NCI-H748 treated with DMSO at 0.1 percent for 48 hours (cell line): ENCODE data around the gene PRDM16.
"Not testable (repeated sequence)": the region's sequence is repeated elsewhere in the genome, so short reads cannot be mapped to it uniquely, and the experiment has no call there.

Experiments
- DNase-seq: peaks from one replicate; lab custom pipeline; 2025; lab: John Stamatoyannopoulos, UW

Gene PRDM16

GRCh38 chr1:3282186-3282585 lies 213.2 kb downstream of the PRDM16 start:
- DNase-seq, result no peak

GRCh38 chr1:3282656-3283430 lies 213.8 kb downstream of the PRDM16 start:
- DNase-seq, result no peak

GRCh38 chr1:3283849-3284248 lies 214.8 kb downstream of the PRDM16 start:
- DNase-seq, result no peak

GRCh38 chr1:3284691-3285090 lies 215.7 kb downstream of the PRDM16 start:
- DNase-seq, result no peak

GRCh38 chr1:3285106-3285740 lies 216.2 kb downstream of the PRDM16 start:
- no peak for DNase-seq

GRCh38 chr1:3287095-3287494 lies 218.1 kb downstream of the PRDM16 start:
- DNase-seq, result not testable (repeated sequence)

GRCh38 chr1:3287656-3288160 lies 218.7 kb downstream of the PRDM16 start:
- no peak for DNase-seq

GRCh38 chr1:3289502-3289901 lies 220.5 kb downstream of the PRDM16 start:
- no peak for DNase-seq

GRCh38 chr1:3290438-3290837 lies 221.4 kb downstream of the PRDM16 start:
- no peak for DNase-seq

- no peak for DNase-seq
These were observed 221.9 kb downstream of the PRDM16 start for GRCh38 chr1:3290915-3291314.

- no peak for DNase-seq
These were observed 223.2 kb downstream of the PRDM16 start for GRCh38 chr1:3292051-3292722.

GRCh38 chr1:3292868-3293562 lies 224.0 kb downstream of the PRDM16 start:
- DNase-seq, result no peak

- DNase-seq, result peak; percentile 62
These were observed 224.6 kb downstream of the PRDM16 start for GRCh38 chr1:3293563-3294080.

- DNase-seq, result no peak
These were observed 225.4 kb downstream of the PRDM16 start for GRCh38 chr1:3294450-3294849.

GRCh38 chr1:3295846-3296245 lies 226.8 kb downstream of the PRDM16 start:
- DNase-seq, result no peak

GRCh38 chr1:3296326-3296725 lies 227.3 kb downstream of the PRDM16 start:
- DNase-seq, result no peak

- no peak for DNase-seq
These were observed 227.8 kb downstream of the PRDM16 start for GRCh38 chr1:3296826-3297225.

- DNase-seq, result no peak
These were observed 228.8 kb downstream of the PRDM16 start for GRCh38 chr1:3297756-3298155.

GRCh38 chr1:3298197-3298596 lies 229.2 kb downstream of the PRDM16 start:
- DNase-seq, result no peak

GRCh38 chr1:3304246-3304645 lies 235.2 kb downstream of the PRDM16 start:
- no peak for DNase-seq

- DNase-seq, result no peak
These were observed 235.7 kb downstream of the PRDM16 start for GRCh38 chr1:3304692-3305091.

GRCh38 chr1:3305156-3305555 lies 236.2 kb downstream of the PRDM16 start:
- DNase-seq, result no peak
